Cardiac muscle cell (in vitro differentiated cells and primary cell): ENCODE measurements around the gene SMIM29. TPM values are rescaled to one million over a fixed set of nuclear protein-coding genes. Genes with fewer than 3 reads are reported as not detected.

Experiments
- DNase-seq, 2 donors: peaks; one replicate each; pipeline versions ENCODE4 v3.0.0 to v3.0.0-alpha.2; 2010 to 2017; ENCODE audit warnings: low read depth in 1 of 2, low spot score in 1 of 2
- H3K27ac ChIP-seq: fragments of 200-600 bp; sonication (generic); 2 replicates; pipeline ENCODE4 v1.5.1; 2016
- H3K27me3 ChIP-seq: fragments of 200-600 bp; sonication (generic); 2 replicates; pipeline ENCODE4 v1.6.0; 2016; ENCODE audit warnings: control low read depth
- H3K36me3 ChIP-seq: fragments of 200-600 bp; sonication (generic); 2 replicates; pipeline ENCODE4 v1.5.1; 2016; ENCODE audit warnings: control low read depth
- H3K4me1 ChIP-seq: fragments of 200-600 bp; sonication (generic); 2 replicates; pipeline ENCODE4 v1.8.1; 2017; ENCODE audit warnings: low read depth, mild to moderate bottlenecking, mixed run types
- H3K4me3 ChIP-seq: fragments of 200-600 bp; sonication (generic); 2 replicates; pipeline ENCODE4 v1.5.1; 2016; ENCODE audit warnings: mild to moderate bottlenecking
- H3K9me3 ChIP-seq: fragments of 200-600 bp; sonication (generic); 2 replicates; pipeline ENCODE4 v1.5.1; 2017; ENCODE audit warnings: low read depth, mild to moderate bottlenecking, control low read depth
- polyA plus RNA-seq: library from polyadenylated mRNA; unstranded; fragments of >200 nt; fragmentation: Nextera tagmentation; extraction: Ambion mirVana; gene quantifications from 2 replicates; pipeline ENCODE4 v1.2.1, GENCODE V29; 2016
- total RNA-seq: library from RNA; depleted of rRNA; stranded (reverse); fragments of >200 nt; gene quantifications from 2 replicates; pipeline ENCODE4 v1.2.3, GENCODE V29; 2016
- TF ChIP-seq, protein P1 (sequence below): IDR thresholded peaks from 2 replicates; pipeline ENCODE4 v1.5.1; 2012; ENCODE audit warnings: low read depth, mild to moderate bottlenecking, low read length

The SMIM29 gene
- total and polyA plus RNA-seq, 2 experiments from 2014 or later: 13.4 to 14.7 TPM

DNA sequence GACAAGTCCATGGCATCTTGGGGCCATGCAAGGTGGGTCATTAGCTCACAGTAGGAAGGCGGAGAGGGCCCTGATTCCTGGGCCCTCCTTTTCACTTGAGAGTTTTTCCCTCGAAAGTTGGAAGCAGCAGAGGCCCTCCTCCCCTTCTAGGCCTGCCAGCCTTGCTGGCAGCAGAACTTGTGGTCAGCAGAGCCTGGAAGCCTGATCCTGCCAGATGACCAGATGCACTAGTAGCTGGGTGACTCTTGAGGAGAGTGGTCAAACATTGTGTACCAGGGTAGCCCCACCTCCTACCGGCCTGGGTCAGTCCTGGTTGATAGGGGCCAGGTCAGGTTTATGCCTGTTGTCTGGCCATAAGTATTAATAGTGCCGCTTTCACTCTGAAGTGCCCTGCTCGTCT lies 15.9 kb downstream of the SMIM29 start:
- no peak overlapping the region for H3K4me3 ChIP-seq
- H3K4me1 ChIP-seq: peaks cover 17% of the 10 kb centered on the region
- H3K9me3 ChIP-seq: no peaks in the 10 kb centered on the region
- DNase-seq: peak in 1 of 2 donors; percentile 31
- H3K27ac ChIP-seq: peak overlapping the region; percentile 95
- no peaks in the 10 kb centered on the region for H3K27me3 ChIP-seq
- TF ChIP-seq, protein P1, sequence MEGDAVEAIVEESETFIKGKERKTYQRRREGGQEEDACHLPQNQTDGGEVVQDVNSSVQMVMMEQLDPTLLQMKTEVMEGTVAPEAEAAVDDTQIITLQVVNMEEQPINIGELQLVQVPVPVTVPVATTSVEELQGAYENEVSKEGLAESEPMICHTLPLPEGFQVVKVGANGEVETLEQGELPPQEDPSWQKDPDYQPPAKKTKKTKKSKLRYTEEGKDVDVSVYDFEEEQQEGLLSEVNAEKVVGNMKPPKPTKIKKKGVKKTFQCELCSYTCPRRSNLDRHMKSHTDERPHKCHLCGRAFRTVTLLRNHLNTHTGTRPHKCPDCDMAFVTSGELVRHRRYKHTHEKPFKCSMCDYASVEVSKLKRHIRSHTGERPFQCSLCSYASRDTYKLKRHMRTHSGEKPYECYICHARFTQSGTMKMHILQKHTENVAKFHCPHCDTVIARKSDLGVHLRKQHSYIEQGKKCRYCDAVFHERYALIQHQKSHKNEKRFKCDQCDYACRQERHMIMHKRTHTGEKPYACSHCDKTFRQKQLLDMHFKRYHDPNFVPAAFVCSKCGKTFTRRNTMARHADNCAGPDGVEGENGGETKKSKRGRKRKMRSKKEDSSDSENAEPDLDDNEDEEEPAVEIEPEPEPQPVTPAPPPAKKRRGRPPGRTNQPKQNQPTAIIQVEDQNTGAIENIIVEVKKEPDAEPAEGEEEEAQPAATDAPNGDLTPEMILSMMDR: no peak
- no peaks in the 10 kb centered on the region for H3K36me3 ChIP-seq

DNA sequence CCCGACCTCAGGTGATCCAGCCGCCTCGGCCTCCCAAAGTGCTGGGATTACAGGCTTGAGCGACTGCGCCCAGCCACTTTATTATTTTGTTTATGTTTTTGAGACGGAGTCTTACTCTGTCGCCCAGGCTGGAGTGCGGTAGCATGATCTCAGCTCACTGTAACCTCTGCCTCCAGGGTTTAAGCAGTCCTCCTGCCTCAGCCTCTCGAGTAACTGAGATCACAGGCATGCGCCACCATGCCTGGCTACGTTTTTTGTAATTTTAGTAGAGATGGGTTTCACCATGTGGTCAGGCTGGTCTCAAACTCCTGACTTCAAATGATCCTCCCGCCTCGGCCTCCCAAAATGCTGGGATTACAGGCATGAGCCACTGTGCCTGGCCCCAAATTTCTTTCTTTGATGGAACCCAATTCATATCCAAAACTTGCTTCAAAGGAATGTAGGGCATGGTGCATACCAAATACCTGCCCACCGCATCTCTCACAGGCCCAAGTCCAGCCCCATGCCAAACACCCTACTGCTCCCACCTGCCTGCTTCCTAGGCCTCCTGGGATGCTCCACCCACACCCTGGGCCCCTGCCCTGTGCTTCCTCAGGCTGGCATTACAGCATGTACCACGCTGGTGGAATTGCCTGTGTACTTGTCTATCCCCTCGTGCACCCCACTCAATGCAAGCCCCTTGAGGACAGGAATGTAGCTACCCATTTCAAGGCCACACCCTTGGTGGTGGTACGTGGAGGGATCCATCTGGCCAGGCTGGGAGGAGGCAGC lies 17.1 kb downstream of the SMIM29 start:
- DNase-seq: no peak
- Histone ChIP-seq H3K4me1 (peaks cover 20% of the 10 kb centered on the region), H3K36me3 (no peaks in the 10 kb centered on the region), H3K27ac (no peak overlapping the region), H3K27me3 (no peaks in the 10 kb centered on the region), H3K9me3 (no peaks in the 10 kb centered on the region), H3K4me3 (no peak overlapping the region)
- TF ChIP-seq, protein P1: no peak

DNA sequence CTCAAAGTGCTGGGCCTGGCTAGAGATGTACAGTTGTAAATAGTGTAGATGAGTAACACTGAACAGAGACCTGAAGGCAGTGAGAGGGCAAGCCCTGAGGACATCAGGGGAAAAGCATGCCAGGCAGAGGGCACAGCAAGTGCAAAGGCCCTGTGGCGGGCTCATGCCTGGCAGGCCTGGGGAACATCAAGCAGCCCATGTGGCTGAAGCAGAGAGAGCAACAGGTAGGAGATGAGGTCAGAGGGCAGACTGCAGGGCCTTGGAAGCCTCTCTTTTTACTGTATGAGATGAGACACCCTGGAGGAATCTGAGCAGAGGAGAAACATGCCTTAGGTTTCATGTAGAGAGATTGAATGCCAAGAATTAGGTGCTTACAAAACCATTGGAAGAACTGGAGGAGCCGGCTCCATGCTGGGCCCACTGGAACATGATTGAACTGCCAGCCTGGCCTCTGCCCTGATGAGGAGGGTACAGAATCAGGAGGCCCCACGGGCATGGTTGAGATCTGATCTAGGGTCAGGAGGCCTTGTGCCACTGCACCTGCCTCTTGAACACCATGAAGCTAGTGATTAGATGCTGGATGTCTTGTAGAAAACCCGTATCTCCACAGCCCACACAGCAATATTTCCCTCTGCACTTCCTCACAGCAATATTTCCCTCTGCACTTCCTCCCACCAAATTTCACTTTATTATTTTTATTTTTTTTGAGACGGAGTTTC lies 18.0 kb downstream of the SMIM29 start:
- H3K9me3 ChIP-seq: no peaks in the 10 kb centered on the region
- TF ChIP-seq, protein P1: no peak
- no peak for DNase-seq

DNA sequence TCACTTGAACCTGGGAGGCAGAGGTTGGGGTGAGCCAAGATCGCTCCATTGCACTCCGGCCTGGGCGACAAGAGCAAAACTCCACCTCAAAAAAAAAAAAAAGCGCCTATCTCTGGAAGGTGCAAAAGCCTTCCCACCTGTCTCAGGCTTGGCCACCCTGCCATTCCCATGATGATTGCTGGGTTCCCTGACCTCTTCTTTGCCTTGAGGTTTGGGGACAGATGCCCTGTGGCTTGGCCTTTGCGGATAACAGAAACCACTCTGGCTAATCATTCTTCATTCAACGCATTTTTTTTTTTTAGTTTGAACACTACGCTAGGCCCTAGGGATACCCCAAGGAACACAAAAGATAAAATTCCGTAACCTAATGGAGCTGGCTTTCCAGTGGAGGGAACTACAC lies 18.9 kb downstream of the SMIM29 start:
- no peak for DNase-seq

More for the DNA sequence above, 18.0 kb downstream of the SMIM29 start:
- no peaks in the 10 kb centered on the region for H3K36me3 ChIP-seq
- H3K27ac ChIP-seq: no peak overlapping the region
- no peaks in the 10 kb centered on the region for H3K27me3 ChIP-seq
- H3K4me1 ChIP-seq: peaks cover 15% of the 10 kb centered on the region
- H3K4me3 ChIP-seq: no peak overlapping the region

GRCh38 chr6:34227761-34228421 lies 20.9 kb downstream of the SMIM29 start:
- TF ChIP-seq, protein P1: no peak
- Histone ChIP-seq H3K27me3 (no peaks in the 10 kb centered on the region), H3K36me3 (no peaks in the 10 kb centered on the region), H3K9me3 (no peaks in the 10 kb centered on the region), H3K4me3 (no peak overlapping the region), H3K4me1 (peaks cover 13% of the 10 kb centered on the region), H3K27ac (no peak overlapping the region)
- no peak for DNase-seq

More for the DNA sequence above, 18.9 kb downstream of the SMIM29 start:
- Histone ChIP-seq H3K27me3 (no peaks in the 10 kb centered on the region), H3K4me1 (peaks cover 14% of the 10 kb centered on the region), H3K9me3 (no peaks in the 10 kb centered on the region), H3K27ac (no peak overlapping the region), H3K4me3 (no peak overlapping the region), H3K36me3 (no peaks in the 10 kb centered on the region)
- TF ChIP-seq, protein P1: no peak
